Neural progenitor cell (in vitro differentiated cells): ENCODE measurements around the gene FBXW11. TPM values are rescaled to one million over a fixed set of nuclear protein-coding genes. Genes with fewer than 3 reads are reported as not detected.
"Not testable (repeated sequence)": the region's sequence is repeated elsewhere in the genome, so short reads cannot be mapped to it uniquely, and the experiment has no call there.

Source experiments
- DNase-seq: peaks from one replicate; pipeline ENCODE4 v3.0.0-alpha.2; 2016; ENCODE audit warnings: low spot score
- H2AFZ ChIP-seq: fragments of 200-600 bp; sonication (generic); replicated peaks from 2 replicates; pipeline ENCODE4 v1.6.1; 2016; ENCODE audit warnings: antibody characterized with exemption
- H3F3A ChIP-seq: fragments of 200-600 bp; sonication (generic); 2 replicates; pipeline ENCODE4 v1.6.1; 2016; ENCODE audit warnings: antibody characterized with exemption, low read depth
- H3K27ac ChIP-seq: fragments of 200-600 bp; sonication (generic); 2 replicates; pipeline ENCODE4 v1.5.1; 2016; ENCODE audit warnings: mild to moderate bottlenecking
- H3K27me3 ChIP-seq: fragments of 200-600 bp; sonication (generic); 2 replicates; pipeline ENCODE4 v1.6.1; 2016; ENCODE audit warnings: mild to moderate bottlenecking, moderate library complexity
- H3K36me3 ChIP-seq: fragments of 200-600 bp; sonication (generic); 2 replicates; pipeline ENCODE4 v1.5.1; 2016
- H3K4me1 ChIP-seq: fragments of 200-600 bp; sonication (generic); 2 replicates; pipeline ENCODE4 v1.6.1; 2016; ENCODE audit warnings: mixed run types
- H3K4me2 ChIP-seq: fragments of 200-600 bp; sonication (generic); 2 replicates; pipeline ENCODE4 v1.6.1; 2016
- H3K4me3 ChIP-seq: fragments of 200-600 bp; sonication (generic); 2 replicates; pipeline ENCODE4 v1.5.1; 2016
- H3K79me2 ChIP-seq: fragments of 200-600 bp; sonication (generic); 2 replicates; pipeline ENCODE4 v1.6.1; 2016; ENCODE audit warnings: low read depth
- H3K9ac ChIP-seq: fragments of 200-600 bp; sonication (generic); 2 replicates; pipeline ENCODE4 v1.6.1; 2016
- H3K9me3 ChIP-seq: fragments of 200-600 bp; sonication (generic); 2 replicates; pipeline ENCODE4 v1.5.1; 2016; ENCODE audit warnings: low read depth
- H4K20me1 ChIP-seq: fragments of 200-600 bp; sonication (generic); 2 replicates; pipeline ENCODE4 v1.6.1; 2016; ENCODE audit warnings: low read depth
- H3K27ac Mint-ChIP-seq: 3 replicates; pipeline ENCODE4 v1.8.0; 2021; ENCODE audit warnings: mixed read lengths
- H3K27me3 Mint-ChIP-seq: 2 replicates; pipeline ENCODE4 v1.8.0; 2022; ENCODE audit warnings: low read depth, mild to moderate bottlenecking, inconsistent platforms, moderate library complexity, mixed read lengths; ENCODE audit not compliant: insufficient read depth
- H3K36me3 Mint-ChIP-seq: 3 replicates; pipeline ENCODE4 v1.8.0; 2021; ENCODE audit warnings: mixed read lengths
- H3K4me1 Mint-ChIP-seq: 3 replicates; pipeline ENCODE4 v1.8.0; 2021; ENCODE audit warnings: mixed read lengths
- H3K4me3 Mint-ChIP-seq: 3 replicates; pipeline ENCODE4 v1.8.0; 2021; ENCODE audit warnings: mild to moderate bottlenecking, moderate library complexity, mixed read lengths
- H3K9me3 Mint-ChIP-seq: 3 replicates; pipeline ENCODE4 v1.8.0; 2020; ENCODE audit warnings: mixed read lengths
- CTCF ChIP-seq: fragments of 200-600 bp; sonication (generic); IDR thresholded peaks from 2 replicates; pipeline ENCODE4 v1.5.1; 2017; ENCODE audit warnings: antibody characterized with exemption, mild to moderate bottlenecking
- EZH2 ChIP-seq: fragments of 200-600 bp; sonication (generic); IDR thresholded peaks from 2 replicates; pipeline ENCODE4 v1.6.1; 2017; ENCODE audit warnings: antibody characterized with exemption, mild to moderate bottlenecking, moderate library complexity
- EZH2phosphoT487 ChIP-seq: fragments of 200-600 bp; sonication (generic); IDR thresholded peaks from 2 replicates; pipeline ENCODE4 v1.6.1; 2017; ENCODE audit warnings: antibody characterized with exemption
- total RNA-seq: library from RNA; depleted of rRNA; stranded (reverse); fragments of >200 nt; gene quantifications from 2 replicates; pipeline ENCODE4 v1.2.3, GENCODE V29; 2015; ENCODE audit warnings: low replicate concordance

Gene FBXW11
- total RNA-seq, 1 donor from 2014 or later: 79.1 TPM

GRCh38 chr5:171945066-171945465 lies 61.4 kb downstream of the FBXW11 start:
- no peak overlapping the region for H2AFZ ChIP-seq
- H3K36me3 ChIP-seq: no peaks in the 10 kb centered on the region
- H3K4me3 ChIP-seq: no peak overlapping the region
- H3K4me1 ChIP-seq: no peaks in the 10 kb centered on the region
- H4K20me1 ChIP-seq: peaks cover 65% of the 10 kb centered on the region
- no peak overlapping the region for H3K4me3 Mint-ChIP-seq
- H3K27me3 ChIP-seq: no peaks in the 10 kb centered on the region
- H3K36me3 Mint-ChIP-seq: peaks cover 6% of the 10 kb centered on the region
- no peak for TF ChIP-seq CTCF
- TF ChIP-seq EZH2: no peak
- no peak for TF ChIP-seq EZH2phosphoT487
- no peak for DNase-seq
- H3K9ac ChIP-seq: no peak overlapping the region
- H3F3A ChIP-seq: peaks cover 4% of the 10 kb centered on the region
- peaks cover 5% of the 10 kb centered on the region for H3K4me1 Mint-ChIP-seq
- H3K4me2 ChIP-seq: no peak overlapping the region
- H3K9me3 ChIP-seq: no peaks in the 10 kb centered on the region
- H3K27ac Mint-ChIP-seq: no peak overlapping the region
- H3K9me3 Mint-ChIP-seq: no peaks in the 10 kb centered on the region
- H3K79me2 ChIP-seq: peaks cover 95% of the 10 kb centered on the region
- no peak overlapping the region for H3K27ac ChIP-seq
- H3K27me3 Mint-ChIP-seq: no peaks in the 10 kb centered on the region

GRCh38 chr5:171942112-171942516 lies 64.3 kb downstream of the FBXW11 start:
- not testable (repeated sequence) for H3K4me3 Mint-ChIP-seq, H3K4me1 ChIP-seq, H2AFZ ChIP-seq, H3K36me3 ChIP-seq, H3K9me3 Mint-ChIP-seq, H3K9me3 ChIP-seq, H3K27me3 Mint-ChIP-seq, H3K36me3 Mint-ChIP-seq, H3K4me2 ChIP-seq, DNase-seq, H3K4me1 Mint-ChIP-seq, H3K4me3 ChIP-seq, H3K27ac ChIP-seq, H3K9ac ChIP-seq, H3K27me3 ChIP-seq, H3F3A ChIP-seq, H3K27ac Mint-ChIP-seq
- Histone ChIP-seq H4K20me1 (peaks cover 65% of the 10 kb centered on the region), H3K79me2 (peaks cover 95% of the 10 kb centered on the region)

GRCh38 chr5:171941675-171942074 lies 64.8 kb downstream of the FBXW11 start:
- not testable (repeated sequence) for H3K36me3 ChIP-seq, H3K36me3 Mint-ChIP-seq, H3K4me2 ChIP-seq, H3K4me3 ChIP-seq, H3K4me1 Mint-ChIP-seq, H3K9ac ChIP-seq, H3K9me3 Mint-ChIP-seq, H3K27ac Mint-ChIP-seq, H3K4me3 Mint-ChIP-seq, H3K27me3 ChIP-seq, H3F3A ChIP-seq, H3K27me3 Mint-ChIP-seq, H2AFZ ChIP-seq, H3K9me3 ChIP-seq, H3K27ac ChIP-seq, DNase-seq, H3K4me1 ChIP-seq
- Histone ChIP-seq H3K79me2 (peaks cover 95% of the 10 kb centered on the region), H4K20me1 (peaks cover 61% of the 10 kb centered on the region)

- not testable (repeated sequence) for H3K27ac Mint-ChIP-seq, H3K4me1 Mint-ChIP-seq, H3K4me3 Mint-ChIP-seq, H3F3A ChIP-seq, H3K9me3 Mint-ChIP-seq, H3K36me3 Mint-ChIP-seq, H3K36me3 ChIP-seq, H3K9ac ChIP-seq, H3K4me3 ChIP-seq, H3K4me1 ChIP-seq, H3K9me3 ChIP-seq, H2AFZ ChIP-seq, H3K27me3 ChIP-seq, H3K27me3 Mint-ChIP-seq, DNase-seq, H3K4me2 ChIP-seq, H3K27ac ChIP-seq
- H3K79me2 ChIP-seq: peaks cover 95% of the 10 kb centered on the region
- H4K20me1 ChIP-seq: peaks cover 59% of the 10 kb centered on the region
These were observed 65.2 kb downstream of the FBXW11 start for GRCh38 chr5:171941275-171941674.

- no peaks in the 10 kb centered on the region for H3K4me1 ChIP-seq
- no peak overlapping the region for H3K4me3 ChIP-seq
- no peaks in the 10 kb centered on the region for H3K36me3 ChIP-seq
- no peak overlapping the region for H3K27ac ChIP-seq
- Mint-ChIP-seq H3K27me3 (no peaks in the 10 kb centered on the region), H3K9me3 (peaks cover 6% of the 10 kb centered on the region), H3K4me1 (peaks cover 5% of the 10 kb centered on the region), H3K27ac (no peak overlapping the region), H3K4me3 (no peak overlapping the region), H3K36me3 (peaks cover 13% of the 10 kb centered on the region)
- H3K79me2 ChIP-seq: peaks cover 95% of the 10 kb centered on the region
- peaks cover 48% of the 10 kb centered on the region for H4K20me1 ChIP-seq
- no peak overlapping the region for H3K9ac ChIP-seq
- H3K27me3 ChIP-seq: no peaks in the 10 kb centered on the region
- TF ChIP-seq CTCF (no peak), EZH2phosphoT487 (no peak), EZH2 (no peak)
- no peak overlapping the region for H2AFZ ChIP-seq
- H3F3A ChIP-seq: peaks cover 6% of the 10 kb centered on the region
- H3K9me3 ChIP-seq: no peaks in the 10 kb centered on the region
- no peak overlapping the region for H3K4me2 ChIP-seq
- DNase-seq: no peak
These were observed 66.5 kb downstream of the FBXW11 start for GRCh38 chr5:171939951-171940350.
